Upper lobe of left lung (tissue), 6 donors: ENCODE measurements around the gene ASCL2. TPM values are rescaled to one million over a fixed set of nuclear protein-coding genes. Genes with fewer than 3 reads are reported as not detected.

Experiments
- ATAC-seq, 2 donors: fragments of 200-7000 bp; cut with Tn5 transposase; one replicate each; pipeline ENCODE4 v1.9.1; 2022; ENCODE audit warnings: mild to moderate bottlenecking in 2 of 2, moderate library complexity in 2 of 2; ENCODE audit not compliant: low FRiP score in 2 of 2
- DNase-seq, 2 donors: peaks; one replicate each; pipeline ENCODE4 v3.0.0-alpha.2; 2019 to 2020
- H3K27ac ChIP-seq, 4 donors: fragments of 200-600 bp; sonication (generic); one replicate each; pipeline ENCODE4 v1.5.1; 2016 to 2019
- H3K27me3 ChIP-seq, 4 donors: fragments of 200-600 bp; sonication (generic); one replicate each; pipeline ENCODE4 v1.5.1; 2017 to 2019
- H3K36me3 ChIP-seq, 4 donors: fragments of 200-600 bp; sonication (generic); one replicate each; pipeline ENCODE4 v1.5.1; 2016 to 2019
- H3K4me1 ChIP-seq, 4 donors: fragments of 200-600 bp; sonication (generic); one replicate each; pipeline ENCODE4 v1.5.1; 2018 to 2019
- H3K4me3 ChIP-seq, 4 donors: fragments of 200-600 bp; sonication (generic); one replicate each; pipeline ENCODE4 v1.5.1; 2017 to 2019; ENCODE audit warnings: mild to moderate bottlenecking in 2 of 4, moderate library complexity in 1 of 4
- H3K9me3 ChIP-seq, 4 donors: fragments of 200-600 bp; sonication (generic); one replicate each; pipeline ENCODE4 v1.5.1; 2018 to 2019
- EP300 ChIP-seq, 4 donors: sonication (generic); formaldehyde crosslinking; IDR thresholded peaks; one replicate each; pipeline ENCODE4 v1.5.1; 2017; ENCODE audit warnings: antibody characterized with exemption in 4 of 4, control low read depth in 2 of 4
- POLR2A ChIP-seq, 4 donors: fragments of 450-650 bp; IDR thresholded peaks; one replicate each; pipeline ENCODE4 v1.5.1; 2016 to 2017; ENCODE audit warnings: antibody characterized with exemption in 4 of 4, mild to moderate bottlenecking in 2 of 4
- POLR2AphosphoS5 ChIP-seq, 2 donors: sonication (generic); formaldehyde crosslinking; IDR thresholded peaks; one replicate each; pipeline ENCODE4 v1.5.1; 2017; ENCODE audit warnings: antibody characterized with exemption in 2 of 2
- WGBS, 2 donors: methylation state at CpG; one replicate each; pipeline ENCODE4 v1.1.5; 2017 to 2018; 5-methylcytosine and 5-hydroxymethylcytosine counted together
- total RNA-seq, 6 donors: library from RNA; depleted of rRNA in 4 of 6; stranded (reverse); fragments of >200 nt in 4 of 6; gene quantifications; one replicate each; pipeline versions ENCODE4 v1.1.0 to v1.2.1, GENCODE V29; 2016 to 2021
- TF ChIP-seq, protein P1 (sequence below), 6 experiments: fragments of 450-650 bp in 4 of 6; fragments of 200-600 bp in 2 of 6; sonication (generic) in 2 of 6; IDR thresholded peaks; one replicate each; pipeline ENCODE4 v1.5.1; 2016 to 2019; ENCODE audit warnings: antibody characterized with exemption in 6 of 6
- donor health status: DM: no; HTN: no; CAD: no; lungs with moderate emphysema.
- donor health status: DM: no; HTN: yes; CAD: no; lungs with severe emphysema.

ASCL2 gene
- total RNA-seq, 6 donors from 2014 or later: 1.4 to 3.4 (median 1.9) TPM; not detected in 2

GRCh38 chr11:2275334-2276279 is 5.2 kb upstream of the ASCL2 start:
- ATAC-seq: no peak
- TF ChIP-seq POLR2AphosphoS5 (IDR thresholded peaks at IDR 0.05) (no peak), EP300 (IDR thresholded peaks at IDR 0.05) (no peak), POLR2A (IDR thresholded peaks at IDR 0.05) (no peak)
- TF ChIP-seq, protein P1, sequence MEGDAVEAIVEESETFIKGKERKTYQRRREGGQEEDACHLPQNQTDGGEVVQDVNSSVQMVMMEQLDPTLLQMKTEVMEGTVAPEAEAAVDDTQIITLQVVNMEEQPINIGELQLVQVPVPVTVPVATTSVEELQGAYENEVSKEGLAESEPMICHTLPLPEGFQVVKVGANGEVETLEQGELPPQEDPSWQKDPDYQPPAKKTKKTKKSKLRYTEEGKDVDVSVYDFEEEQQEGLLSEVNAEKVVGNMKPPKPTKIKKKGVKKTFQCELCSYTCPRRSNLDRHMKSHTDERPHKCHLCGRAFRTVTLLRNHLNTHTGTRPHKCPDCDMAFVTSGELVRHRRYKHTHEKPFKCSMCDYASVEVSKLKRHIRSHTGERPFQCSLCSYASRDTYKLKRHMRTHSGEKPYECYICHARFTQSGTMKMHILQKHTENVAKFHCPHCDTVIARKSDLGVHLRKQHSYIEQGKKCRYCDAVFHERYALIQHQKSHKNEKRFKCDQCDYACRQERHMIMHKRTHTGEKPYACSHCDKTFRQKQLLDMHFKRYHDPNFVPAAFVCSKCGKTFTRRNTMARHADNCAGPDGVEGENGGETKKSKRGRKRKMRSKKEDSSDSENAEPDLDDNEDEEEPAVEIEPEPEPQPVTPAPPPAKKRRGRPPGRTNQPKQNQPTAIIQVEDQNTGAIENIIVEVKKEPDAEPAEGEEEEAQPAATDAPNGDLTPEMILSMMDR (IDR thresholded peaks at IDR 0.05): no peak
- Histone ChIP-seq H3K4me3 (no peak overlapping the region), H3K4me1 (peaks cover 5 to 8% (median 7%) of the 10 kb centered on the region in 4 donors), H3K36me3 (no peaks in the 10 kb centered on the region), H3K27me3 (peaks cover 0 to 12% (median 4%) of the 10 kb centered on the region in 4 donors), H3K9me3 (peaks cover 0 to 7% (median 0%) of the 10 kb centered on the region in 4 donors), H3K27ac (no peak overlapping the region)
- 91 to 94% methylated on average over 26 to 29 of the region's 30 CpGs for WGBS, 2 donors
- no peak for DNase-seq

GRCh38 chr11:2273771-2274170 is 3.4 kb upstream of the ASCL2 start:
- Histone ChIP-seq H3K4me3 (no peak overlapping the region), H3K9me3 (no peaks in the 10 kb centered on the region), H3K27me3 (peaks cover 0 to 21% (median 9%) of the 10 kb centered on the region in 4 donors), H3K36me3 (no peaks in the 10 kb centered on the region), H3K4me1 (peaks cover 22 to 27% (median 24%) of the 10 kb centered on the region in 4 donors), H3K27ac (no peak overlapping the region)
- no peak for ATAC-seq
- WGBS, 2 donors: 67 to 83% methylated on average over 12 of the region's 12 CpGs
- TF ChIP-seq EP300 (IDR thresholded peaks at IDR 0.05) (no peak), POLR2A (IDR thresholded peaks at IDR 0.05) (no peak), POLR2AphosphoS5 (IDR thresholded peaks at IDR 0.05) (no peak)
- TF ChIP-seq, protein P1 (IDR thresholded peaks at IDR 0.05): no peak
- DNase-seq: no peak

- ATAC-seq (no peak), DNase-seq (no peak)
- Histone ChIP-seq H3K4me1 (peaks cover 26 to 31% (median 27%) of the 10 kb centered on the region in 4 donors), H3K4me3 (no peak overlapping the region), H3K36me3 (no peaks in the 10 kb centered on the region), H3K9me3 (no peaks in the 10 kb centered on the region), H3K27me3 (peaks cover 0 to 21% (median 9%) of the 10 kb centered on the region in 4 donors), H3K27ac (no peak overlapping the region)
- TF ChIP-seq EP300 (IDR thresholded peaks at IDR 0.05) (no peak), POLR2A (IDR thresholded peaks at IDR 0.05) (no peak), POLR2AphosphoS5 (IDR thresholded peaks at IDR 0.05) (no peak)
- TF ChIP-seq, protein P1 (IDR thresholded peaks at IDR 0.05): no peak
- WGBS, 2 donors: 89 to 92% methylated on average over 15 of the region's 15 CpGs
Observed at GRCh38 chr11:2273311-2273710, 2.9 kb upstream of the ASCL2 start.

- no peak for TF ChIP-seq POLR2AphosphoS5 (IDR thresholded peaks at IDR 0.05)
- TF ChIP-seq POLR2A (IDR thresholded peaks at IDR 0.05): no peak
- TF ChIP-seq, protein P1 (IDR thresholded peaks at IDR 0.05): no peak
- no peak for TF ChIP-seq EP300 (IDR thresholded peaks at IDR 0.05)
- WGBS, 2 donors: 96 to 97% methylated on average over 7 of the region's 7 CpGs
- H3K4me1 ChIP-seq: peaks cover 26 to 34% (median 27%) of the 10 kb centered on the region in 4 donors
- H3K9me3 ChIP-seq: no peaks in the 10 kb centered on the region
- H3K27ac ChIP-seq: no peak overlapping the region
- H3K27me3 ChIP-seq: peaks cover 0 to 21% (median 9%) of the 10 kb centered on the region in 4 donors
- H3K4me3 ChIP-seq: no peak overlapping the region
- ATAC-seq (no peak), DNase-seq (no peak)
- no peaks in the 10 kb centered on the region for H3K36me3 ChIP-seq
Observed at GRCh38 chr11:2272946-2273280, 2.5 kb upstream of the ASCL2 start.
